PC-3 (cell line): Measurements from ENCODE around the gene LAGE3. TPM values are rescaled to one million over a fixed set of nuclear protein-coding genes. Genes with fewer than 3 reads are reported as not detected.

ENCODE experiments used
- ATAC-seq: fragments of 200-7000 bp; cut with Tn5 transposase; 2 replicates; pipeline ENCODE4 v1.9.1; 2020; ENCODE audit warnings: mild to moderate bottlenecking, moderate library complexity
- BruUV-seq: library from RNA; stranded (reverse); fragments of 400-500 nt; replicated peaks from 2 replicates; lab custom pipeline; 2021; lab: Mats Ljungman, UMichigan
- CTCF ChIA-PET: fragments of 300-600 bp; sonication (Branson Sonifier 250); formaldehyde crosslinking; loops from one replicate; lab custom pipeline; 2022; ENCODE audit warnings: antibody characterized with exemption; lab: Charles Lee
- POLR2A ChIA-PET: fragments of 300-600 bp; sonication (Branson Sonifier 250); formaldehyde crosslinking; loops from one replicate; lab custom pipeline; 2022; ENCODE audit warnings: antibody characterized with exemption; ENCODE audit not compliant: unreplicated experiment; lab: Charles Lee
- DNase-seq: peaks from one replicate; pipeline ENCODE4 v3.0.0-alpha.2; 2015
- H2AFZ ChIP-seq: fragments of 300-600 bp; sonication (generic); 2 replicates; pipeline ENCODE4 v1.6.0; 2016; ENCODE audit warnings: antibody characterized with exemption, low read length
- H3F3A ChIP-seq: fragments of 300-600 bp; sonication (generic); one replicate; pipeline ENCODE4 v1.6.0; 2017; ENCODE audit warnings: antibody characterized with exemption, low read length, control low read depth, mild to moderate bottlenecking; ENCODE audit not compliant: unreplicated experiment
- H3K27ac ChIP-seq: fragments of 300-600 bp; sonication (generic); 2 replicates; pipeline ENCODE4 v1.5.1; 2016; ENCODE audit warnings: mild to moderate bottlenecking, low read length
- H3K27me3 ChIP-seq: fragments of 300-600 bp; sonication (generic); 2 replicates; pipeline ENCODE4 v1.6.1; 2016; ENCODE audit warnings: low read length, mixed read lengths
- H3K36me3 ChIP-seq: fragments of 300-600 bp; sonication (generic); 2 replicates; pipeline ENCODE4 v1.6.1; 2016; ENCODE audit warnings: low read depth, mixed run types, low read length, mixed read lengths
- H3K4me1 ChIP-seq: fragments of 300-600 bp; sonication (generic); 2 replicates; pipeline ENCODE4 v1.5.1; 2016; ENCODE audit warnings: low read length; ENCODE audit not compliant: insufficient read depth
- H3K4me2 ChIP-seq: fragments of 300-600 bp; sonication (generic); 2 replicates; pipeline ENCODE4 v1.6.0; 2016; ENCODE audit warnings: low read length
- H3K4me3 ChIP-seq: fragments of 300-600 bp; sonication (generic); 2 replicates; pipeline ENCODE4 v1.5.1; 2016; ENCODE audit warnings: mild to moderate bottlenecking, low read length, mixed read lengths
- H3K79me2 ChIP-seq: fragments of 300-600 bp; sonication (generic); 2 replicates; pipeline ENCODE4 v1.6.1; 2017; ENCODE audit warnings: low read length, mixed read lengths
- H3K9ac ChIP-seq: fragments of 300-600 bp; sonication (generic); 2 replicates; pipeline ENCODE4 v1.6.0; 2016; ENCODE audit warnings: mild to moderate bottlenecking, low read length
- H3K9me2 ChIP-seq: fragments of 300-600 bp; sonication (generic); replicated peaks from 2 replicates; pipeline ENCODE4 v1.6.1; 2016; ENCODE audit warnings: mixed run types, low read length, mixed read lengths
- H3K9me3 ChIP-seq: fragments of 300-600 bp; sonication (generic); 2 replicates; pipeline ENCODE4 v1.6.1; 2016; ENCODE audit warnings: low read length, mixed read lengths
- H4K20me1 ChIP-seq: fragments of 300-600 bp; sonication (generic); 2 replicates; pipeline ENCODE4 v1.6.1; 2016; ENCODE audit warnings: low read length, mixed read lengths
- CTCF ChIP-seq: fragments of 300-600 bp; sonication (generic); conservative IDR thresholded peaks from 2 replicates; pipeline ENCODE4 v1.5.1; 2017; ENCODE audit warnings: antibody characterized with exemption, low read depth, mild to moderate bottlenecking, low read length
- EZH2 ChIP-seq: fragments of 300-600 bp; sonication (generic); IDR thresholded peaks from one replicate; pipeline ENCODE4 v1.6.1; 2017; ENCODE audit warnings: antibody characterized with exemption, mild to moderate bottlenecking, low read length; ENCODE audit not compliant: unreplicated experiment
- EZH2phosphoT487 ChIP-seq: fragments of 300-600 bp; sonication (generic); IDR thresholded peaks from 2 replicates; pipeline ENCODE4 v1.6.1; 2018; ENCODE audit warnings: mild to moderate bottlenecking, antibody characterized with exemption, low read length, borderline replicate concordance
- intact Hi-C: fragments of 100-400 bp; cut with micrococcal nuclease; formaldehyde crosslinking; loops from 2 replicates; pipeline ENCODE4 v1.9.0; 2023
- total RNA-seq: library from RNA; depleted of rRNA; stranded (reverse); fragments of >200 nt; gene quantifications from 2 replicates; pipeline ENCODE4 v1.2.3, GENCODE V29; 2014

LAGE3 gene
- total RNA-seq, 1 experiment from 2014 or later, result 87.4 TPM

DNA sequence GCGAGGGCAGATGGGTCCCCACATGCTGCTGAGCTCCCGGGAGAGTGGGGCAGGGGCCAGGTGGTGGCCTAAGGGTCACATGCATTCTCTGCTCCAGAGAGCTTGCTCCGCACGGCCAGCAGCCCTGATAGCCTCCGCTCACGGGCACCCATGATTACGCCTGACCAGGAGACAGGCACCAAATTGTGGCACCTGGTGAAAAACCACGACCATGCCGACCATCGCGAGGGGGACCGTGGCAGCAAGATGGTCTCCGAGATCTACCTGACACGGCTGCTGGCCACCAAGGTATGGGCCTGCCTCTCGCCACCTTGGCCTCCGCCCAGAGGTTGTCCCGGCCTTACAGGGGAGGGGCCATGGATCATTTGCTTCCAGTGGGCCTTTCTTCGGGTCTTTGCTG is 9.2 kb downstream of the LAGE3 start:
- no TSS peak for BruUV-seq
- Histone ChIP-seq H3K4me1 (no peaks in the 10 kb centered on the region), H3K79me2 (no peaks in the 10 kb centered on the region), H3K9ac (no peak overlapping the region), H3K27me3 (no peaks in the 10 kb centered on the region), H3K9me3 (no peaks in the 10 kb centered on the region), H3K4me3 (no peak overlapping the region), H3K9me2 (no peaks in the 10 kb centered on the region), H4K20me1 (no peaks in the 10 kb centered on the region), H2AFZ (no peak overlapping the region), H3K27ac (no peak overlapping the region), H3K36me3 (no peaks in the 10 kb centered on the region; the same call in 1 of the 2 replicates), H3F3A (no peaks in the 10 kb centered on the region), H3K4me2 (no peak overlapping the region)
- ATAC-seq (no peak), DNase-seq (no peak)
- intact Hi-C loops, result no loop called here
- TF ChIP-seq EZH2, result no peak
- no peak for TF ChIP-seq CTCF
- CTCF ChIA-PET, result no interaction called here
- POLR2A ChIA-PET, result no interaction called here

DNA sequence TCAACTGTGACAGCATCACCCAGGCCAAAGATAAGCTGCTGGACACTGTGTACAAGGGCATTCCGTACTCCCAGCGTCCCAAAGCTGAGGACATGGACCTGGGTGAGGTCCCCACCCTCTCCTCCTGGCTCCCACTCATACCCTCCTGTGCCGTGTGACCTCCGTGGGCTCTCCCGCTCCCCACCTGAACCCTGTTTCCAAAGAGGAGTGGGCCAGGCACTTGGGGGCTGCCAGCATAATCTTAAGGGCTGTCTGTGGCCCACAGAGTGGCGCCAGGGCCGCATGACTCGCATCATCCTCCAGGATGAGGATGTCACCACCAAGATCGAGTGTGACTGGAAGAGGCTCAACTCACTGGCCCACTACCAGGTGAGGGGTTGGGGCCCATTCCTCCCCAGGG is 10.0 kb downstream of the LAGE3 start:
- intact Hi-C loops, result no loop called here
- no peak overlapping the region for H3K27ac ChIP-seq
- H3K27me3 ChIP-seq, result no peaks in the 10 kb centered on the region
- no TSS peak for BruUV-seq
- ATAC-seq, result no peak
- TF ChIP-seq CTCF, result no peak
- TF ChIP-seq EZH2phosphoT487, result no peak
- TF ChIP-seq EZH2, result no peak
- no peaks in the 10 kb centered on the region for H3K79me2 ChIP-seq
- no peaks in the 10 kb centered on the region for H3K9me2 ChIP-seq
- H3K36me3 ChIP-seq, result no peaks in the 10 kb centered on the region; the same call in 1 of the 2 replicates
- no peak overlapping the region for H3K9ac ChIP-seq
- CTCF ChIA-PET, result no interaction called here
- H3F3A ChIP-seq, result no peaks in the 10 kb centered on the region
- H3K4me2 ChIP-seq, result no peak overlapping the region
- H2AFZ ChIP-seq, result no peak overlapping the region
- no peak overlapping the region for H3K4me3 ChIP-seq
- H3K9me3 ChIP-seq, result no peaks in the 10 kb centered on the region
- no peaks in the 10 kb centered on the region for H3K4me1 ChIP-seq
- POLR2A ChIA-PET, result no interaction called here
- no peak for DNase-seq
- no peaks in the 10 kb centered on the region for H4K20me1 ChIP-seq

- Histone ChIP-seq H3K9me3 (no peaks in the 10 kb centered on the region), H3K4me3 (no peak overlapping the region), H3F3A (no peaks in the 10 kb centered on the region), H4K20me1 (no peaks in the 10 kb centered on the region), H3K79me2 (no peaks in the 10 kb centered on the region), H2AFZ (no peak overlapping the region), H3K27me3 (no peaks in the 10 kb centered on the region), H3K4me1 (no peaks in the 10 kb centered on the region), H3K27ac (no peak overlapping the region), H3K36me3 (no peaks in the 10 kb centered on the region; the same call in 1 of the 2 replicates), H3K4me2 (no peak overlapping the region), H3K9me2 (no peaks in the 10 kb centered on the region), H3K9ac (no peak overlapping the region)
- no peak for DNase-seq
- BruUV-seq, result no TSS peak
- CTCF ChIA-PET, result no interaction called here
- POLR2A ChIA-PET, result no interaction called here
- TF ChIP-seq CTCF (no peak), EZH2phosphoT487 (no peak), EZH2 (no peak)
- ATAC-seq, result no peak
- intact Hi-C loops, result no loop called here
Measured at GRCh38 chrX:154468217-154468616, 10.9 kb downstream of the LAGE3 start.
